Hepatocyte (in vitro differentiated cells): ENCODE measurements around the gene MACO1. TPM values are rescaled to one million over a fixed set of nuclear protein-coding genes. Genes with fewer than 3 reads are reported as not detected.

ENCODE experiments used
- DNase-seq: peaks from one replicate; pipeline ENCODE4 v3.0.0-alpha.2; 2016; ENCODE audit warnings: low spot score
- H2AFZ ChIP-seq: fragments of 200-600 bp; sonication (generic); 2 replicates; pipeline ENCODE4 v1.6.0; 2016; ENCODE audit warnings: antibody characterized with exemption, mild to moderate bottlenecking
- H3K27ac ChIP-seq: fragments of 200-600 bp; sonication (generic); 2 replicates; pipeline ENCODE4 v1.5.1; 2016; ENCODE audit warnings: mild to moderate bottlenecking
- H3K27me3 ChIP-seq: fragments of 200-600 bp; sonication (generic); 2 replicates; pipeline ENCODE4 v1.6.1; 2016
- H3K36me3 ChIP-seq: fragments of 200-600 bp; sonication (generic); replicated peaks from 2 replicates; pipeline ENCODE4 v1.5.1; 2016; ENCODE audit warnings: low read depth; ENCODE audit not compliant: insufficient read depth
- H3K4me1 ChIP-seq: fragments of 200-600 bp; sonication (generic); 2 replicates; pipeline ENCODE4 v1.5.1; 2016; ENCODE audit warnings: mild to moderate bottlenecking, moderate library complexity; ENCODE audit not compliant: insufficient read depth
- H3K4me2 ChIP-seq: fragments of 200-600 bp; sonication (generic); 2 replicates; pipeline ENCODE4 v1.6.0; 2016
- H3K4me3 ChIP-seq: fragments of 200-600 bp; sonication (generic); 2 replicates; pipeline ENCODE4 v1.5.1; 2016; ENCODE audit warnings: mild to moderate bottlenecking
- H3K79me2 ChIP-seq: fragments of 200-600 bp; sonication (generic); 2 replicates; pipeline ENCODE4 v1.6.0; 2017; ENCODE audit warnings: mild to moderate bottlenecking
- H3K9me2 ChIP-seq: fragments of 200-600 bp; sonication (generic); replicated peaks from 2 replicates; pipeline ENCODE4 v1.6.0; 2017; ENCODE audit warnings: mild to moderate bottlenecking; ENCODE audit not compliant: insufficient read depth
- H3K9me3 ChIP-seq: fragments of 200-600 bp; sonication (generic); 2 replicates; pipeline ENCODE4 v1.5.1; 2016; ENCODE audit warnings: low read depth, mild to moderate bottlenecking
- H4K20me1 ChIP-seq: fragments of 200-600 bp; sonication (generic); 2 replicates; pipeline ENCODE4 v1.6.0; 2016; ENCODE audit warnings: mild to moderate bottlenecking; ENCODE audit not compliant: insufficient read depth, poor library complexity, severe bottlenecking
- CTCF ChIP-seq: fragments of 200-600 bp; sonication (generic); IDR thresholded peaks from 2 replicates; pipeline ENCODE4 v1.5.1; 2016; ENCODE audit warnings: antibody characterized with exemption, mild to moderate bottlenecking; ENCODE audit not compliant: poor library complexity
- EZH2 ChIP-seq: fragments of 200-600 bp; sonication (generic); IDR thresholded peaks from 2 replicates; pipeline ENCODE4 v1.6.1; 2016; ENCODE audit warnings: antibody characterized with exemption, mild to moderate bottlenecking, borderline replicate concordance
- EZH2phosphoT487 ChIP-seq: fragments of 200-600 bp; sonication (generic); IDR thresholded peaks from one replicate; pipeline ENCODE4 v1.6.1; 2018; ENCODE audit warnings: antibody characterized with exemption, mild to moderate bottlenecking, low read depth, moderate library complexity; ENCODE audit not compliant: unreplicated experiment, severe bottlenecking
- WGBS: methylation state at CpG from one replicate; pipeline ENCODE4 v1.1.6; 2016; ENCODE audit warnings: low lambda C conversion rate; ENCODE audit errors: missing lambda C conversion rate; 5-methylcytosine and 5-hydroxymethylcytosine counted together
- polyA plus RNA-seq: library from polyadenylated mRNA; unstranded; fragments of >200 nt; fragmentation: Nextera tagmentation; extraction: Ambion mirVana; gene quantifications from 2 replicates; pipeline ENCODE4 v1.2.1, GENCODE V29; 2016
- total RNA-seq: library from RNA; depleted of rRNA; stranded (reverse); fragments of >200 nt; gene quantifications from 2 replicates; pipeline ENCODE4 v1.2.3, GENCODE V29; 2014

Gene MACO1
- total and polyA plus RNA-seq, 2 experiments from 2014 or later: 14.1 to 27.0 TPM

- TF ChIP-seq EZH2: no peak
- no peak for TF ChIP-seq EZH2phosphoT487
- TF ChIP-seq CTCF: no peak
- no peak for DNase-seq
- WGBS: 54% methylated on average over 1 of the region's 1 CpG
These were observed 46.8 kb downstream of the MACO1 start for GRCh38 chr1:25477448-25478034.

GRCh38 chr1:25478633-25479032, 47.9 kb downstream of the MACO1 start:
- Histone ChIP-seq H3K79me2 (peaks cover 49% of the 10 kb centered on the region), H3K36me3 (no peaks in the 10 kb centered on the region), H3K4me2 (no peak overlapping the region), H3K4me3 (no peak overlapping the region), H2AFZ (no peak overlapping the region), H3K4me1 (peaks cover 37% of the 10 kb centered on the region), H3K9me2 (no peaks in the 10 kb centered on the region), H3K27me3 (no peaks in the 10 kb centered on the region), H4K20me1 (peaks cover 3% of the 10 kb centered on the region), H3K27ac (peak overlapping the region; percentile 47), H3K9me3 (no peaks in the 10 kb centered on the region)
- DNase-seq: no peak
- no peak for TF ChIP-seq CTCF
- TF ChIP-seq EZH2: no peak
- TF ChIP-seq EZH2phosphoT487: no peak

More at GRCh38 chr1:25477448-25478034, 46.8 kb downstream of the MACO1 start:
- no peaks in the 10 kb centered on the region for H3K9me2 ChIP-seq
- peaks cover 37% of the 10 kb centered on the region for H3K4me1 ChIP-seq
- H3K36me3 ChIP-seq: no peaks in the 10 kb centered on the region
- no peak overlapping the region for H2AFZ ChIP-seq
- no peak overlapping the region for H3K4me2 ChIP-seq
- H3K9me3 ChIP-seq: no peaks in the 10 kb centered on the region
- H3K4me3 ChIP-seq: no peak overlapping the region
- peaks cover 3% of the 10 kb centered on the region for H4K20me1 ChIP-seq
- no peaks in the 10 kb centered on the region for H3K27me3 ChIP-seq
- H3K79me2 ChIP-seq: peaks cover 55% of the 10 kb centered on the region
- H3K27ac ChIP-seq: peak overlapping the region; percentile 53

GRCh38 chr1:25481625-25482024, 50.9 kb downstream of the MACO1 start:
- 94% methylated on average over 5 of the region's 5 CpGs for WGBS
- H4K20me1 ChIP-seq: no peaks in the 10 kb centered on the region

More at GRCh38 chr1:25481625-25482024, 50.9 kb downstream of the MACO1 start:
- H3K4me2 ChIP-seq: no peak overlapping the region
- H3K27me3 ChIP-seq: no peaks in the 10 kb centered on the region
- H2AFZ ChIP-seq: no peak overlapping the region
- no peak for DNase-seq
- peaks cover 25% of the 10 kb centered on the region for H3K4me1 ChIP-seq
- H3K36me3 ChIP-seq: no peaks in the 10 kb centered on the region
- no peaks in the 10 kb centered on the region for H3K9me3 ChIP-seq
- H3K79me2 ChIP-seq: peaks cover 34% of the 10 kb centered on the region
- H3K4me3 ChIP-seq: no peak overlapping the region
- TF ChIP-seq CTCF (no peak), EZH2phosphoT487 (no peak), EZH2 (no peak)
- no peaks in the 10 kb centered on the region for H3K9me2 ChIP-seq
- H3K27ac ChIP-seq: no peak overlapping the region
